GM12878 (cell line): ENCODE data around the gene C10orf105.

Experiments used
- CHD2 ChIP-seq: IDR thresholded peaks from 2 replicates; pipeline ENCODE4 v1.6.1; 2011; ENCODE audit warnings: low read depth, low read length, improper control_type of control experiment, borderline replicate concordance
- CREB1 ChIP-seq: IDR thresholded peaks from 2 replicates; pipeline ENCODE4 v1.6.1; 2012; ENCODE audit warnings: low read depth, mild to moderate bottlenecking, inconsistent platforms
- CTCF ChIP-seq, 3 experiments: IDR thresholded peaks in 2 of 3; conservative IDR thresholded peaks in 1 of 3; 2 replicates each; pipeline ENCODE4 v1.5.1; 2011; ENCODE audit warnings: low read depth in 3 of 3, low read length in 3 of 3, mild to moderate bottlenecking in 3 of 3, control low read depth in 2 of 3, moderate library complexity in 2 of 3, inconsistent platforms in 1 of 3, mixed read lengths in 1 of 3; ENCODE audit not compliant: control insufficient read depth in 2 of 3, insufficient read depth in 1 of 3; ENCODE audit errors: extremely low read depth in 1 of 3
- EGR1 ChIP-seq, 2 experiments: IDR thresholded peaks; 1 replicate in 1 of 2; 2 replicates in 1 of 2; pipeline ENCODE4 v1.6.1; 2011 to 2012; ENCODE audit warnings: low read depth in 2 of 2, low read length in 2 of 2, borderline replicate concordance in 1 of 2, mild to moderate bottlenecking in 1 of 2, moderate library complexity in 1 of 2
- ESRRA ChIP-seq: IDR thresholded peaks from 2 replicates; pipeline ENCODE4 v1.6.1; 2012; ENCODE audit warnings: mild to moderate bottlenecking, low read length, improper control_type of control experiment
- EZH2 ChIP-seq: IDR thresholded peaks from 2 replicates; pipeline ENCODE4 v1.6.1; 2012; ENCODE audit warnings: low read depth, mild to moderate bottlenecking, control low read depth, inconsistent platforms, low read length, borderline replicate concordance; ENCODE audit not compliant: control insufficient read depth
- KDM1A ChIP-seq: fragments of 200-600 bp; sonication (generic); IDR thresholded peaks from 2 replicates; pipeline ENCODE4 v1.6.1; 2016; ENCODE audit warnings: borderline replicate concordance
- MXI1 ChIP-seq: fragments of 150-350 bp; IDR thresholded peaks from 2 replicates; pipeline ENCODE4 v1.6.1; 2011; ENCODE audit warnings: low read depth, mild to moderate bottlenecking, inconsistent platforms, low read length, improper control_type of control experiment
- RCOR1 ChIP-seq: conservative IDR thresholded peaks from 2 replicates; pipeline ENCODE4 v1.6.1; 2012; ENCODE audit warnings: low read depth, low read length, improper control_type of control experiment
- TCF12 ChIP-seq: IDR thresholded peaks from 2 replicates; pipeline ENCODE4 v1.6.1; 2011; ENCODE audit warnings: low read depth, mild to moderate bottlenecking, low read length
- YY1 ChIP-seq: IDR thresholded peaks from 2 replicates; pipeline ENCODE4 v1.6.1; 2011; ENCODE audit warnings: low read depth, mild to moderate bottlenecking, low read length

- no peak for TF ChIP-seq YY1
- TF ChIP-seq TCF12: no peak
- no peak for TF ChIP-seq KDM1A
- no peak for TF ChIP-seq EGR1 (IDR thresholded peaks at IDR 0.05; ENCODE audit: borderline replicate concordance in 1 of 2, low read depth in 2 of 2, low read length in 2 of 2)
- TF ChIP-seq CREB1: no peak
- TF ChIP-seq CTCF (IDR thresholded peaks at IDR 0.05 in 2 of 3, conservative IDR thresholded peaks at IDR 0.05 in 1 of 3; ENCODE audit: control insufficient read depth in 2 of 3, extremely low read depth in 1 of 3, insufficient read depth in 1 of 3, low read depth in 3 of 3, low read length in 3 of 3): no peak
- TF ChIP-seq CHD2: no peak
- TF ChIP-seq EZH2: no peak
- TF ChIP-seq MXI1: no peak
- TF ChIP-seq ESRRA: no peak
- TF ChIP-seq RCOR1: no peak
Measured at GRCh38 chr10:71664585-71664984, 55.0 kb downstream of the C10orf105 start.
